Nephron (organoid): ENCODE data around the gene ITGB7.
"Not testable (repeated sequence)": the region's sequence is repeated elsewhere in the genome, so short reads cannot be mapped to it uniquely, and the experiment has no call there.

Experiments used
- H3K27ac Mint-ChIP-seq, 3 experiments: 2 replicates each; pipeline ENCODE4 v1.8.0; 2020; ENCODE audit warnings: mixed read lengths in 3 of 3, mild to moderate bottlenecking in 2 of 3, moderate library complexity in 1 of 3
- H3K27me3 Mint-ChIP-seq: 2 replicates; pipeline ENCODE4 v1.8.0; 2021; ENCODE audit warnings: low read depth, mild to moderate bottlenecking, moderate library complexity, mixed read lengths
- H3K36me3 Mint-ChIP-seq: 2 replicates; pipeline ENCODE4 v1.8.0; 2020; ENCODE audit warnings: low read depth, mixed read lengths
- H3K4me1 Mint-ChIP-seq: 2 replicates; pipeline ENCODE4 v1.8.0; 2020; ENCODE audit warnings: mixed read lengths
- H3K4me3 Mint-ChIP-seq, 3 experiments: 2 replicates each; pipeline ENCODE4 v1.8.0; 2020; ENCODE audit warnings: mild to moderate bottlenecking in 3 of 3, mixed read lengths in 3 of 3, moderate library complexity in 2 of 3
- H3K9me3 Mint-ChIP-seq: 2 replicates; pipeline ENCODE4 v1.8.0; 2020; ENCODE audit warnings: mixed read lengths
- TF ChIP-seq, protein P1 (sequence below), 3 experiments: fragments of 200-600 bp; sonication (generic); IDR thresholded peaks; one replicate each; pipeline ENCODE4 v1.5.0; 2021; ENCODE audit warnings: antibody characterized with exemption in 3 of 3; ENCODE audit not compliant: unreplicated experiment in 3 of 3

Gene ITGB7

DNA sequence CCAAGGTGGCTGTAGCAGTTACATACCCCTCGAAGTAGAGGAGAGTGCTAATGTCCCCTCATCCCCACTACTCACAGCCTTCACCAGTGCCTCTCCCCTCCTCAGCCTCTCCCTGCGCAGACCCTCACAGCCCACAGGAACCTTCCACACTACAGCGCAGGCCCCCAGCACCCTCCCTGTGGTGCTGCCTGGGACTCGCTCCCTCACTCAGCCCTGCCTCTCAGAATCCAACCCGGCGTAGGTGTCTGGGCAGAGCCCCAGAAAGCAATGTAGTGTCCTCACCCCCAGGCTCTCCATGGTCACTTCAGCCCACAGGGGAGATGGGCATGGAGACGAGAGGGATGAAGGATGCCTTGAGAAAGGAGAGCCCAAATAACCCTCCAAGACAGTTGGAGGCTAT is 37.4 kb downstream of the ITGB7 start:
- Mint-ChIP-seq H3K27ac (no peak overlapping the region), H3K36me3 (peaks cover 31% of the 10 kb centered on the region), H3K4me3 (no peak overlapping the region), H3K27me3 (no peaks in the 10 kb centered on the region), H3K9me3 (no peaks in the 10 kb centered on the region), H3K4me1 (peaks cover 27% of the 10 kb centered on the region)
- TF ChIP-seq, protein P1, sequence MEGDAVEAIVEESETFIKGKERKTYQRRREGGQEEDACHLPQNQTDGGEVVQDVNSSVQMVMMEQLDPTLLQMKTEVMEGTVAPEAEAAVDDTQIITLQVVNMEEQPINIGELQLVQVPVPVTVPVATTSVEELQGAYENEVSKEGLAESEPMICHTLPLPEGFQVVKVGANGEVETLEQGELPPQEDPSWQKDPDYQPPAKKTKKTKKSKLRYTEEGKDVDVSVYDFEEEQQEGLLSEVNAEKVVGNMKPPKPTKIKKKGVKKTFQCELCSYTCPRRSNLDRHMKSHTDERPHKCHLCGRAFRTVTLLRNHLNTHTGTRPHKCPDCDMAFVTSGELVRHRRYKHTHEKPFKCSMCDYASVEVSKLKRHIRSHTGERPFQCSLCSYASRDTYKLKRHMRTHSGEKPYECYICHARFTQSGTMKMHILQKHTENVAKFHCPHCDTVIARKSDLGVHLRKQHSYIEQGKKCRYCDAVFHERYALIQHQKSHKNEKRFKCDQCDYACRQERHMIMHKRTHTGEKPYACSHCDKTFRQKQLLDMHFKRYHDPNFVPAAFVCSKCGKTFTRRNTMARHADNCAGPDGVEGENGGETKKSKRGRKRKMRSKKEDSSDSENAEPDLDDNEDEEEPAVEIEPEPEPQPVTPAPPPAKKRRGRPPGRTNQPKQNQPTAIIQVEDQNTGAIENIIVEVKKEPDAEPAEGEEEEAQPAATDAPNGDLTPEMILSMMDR (IDR thresholded peaks at IDR 0.05; ENCODE audit: unreplicated experiment in 3 of 3): no peak

DNA sequence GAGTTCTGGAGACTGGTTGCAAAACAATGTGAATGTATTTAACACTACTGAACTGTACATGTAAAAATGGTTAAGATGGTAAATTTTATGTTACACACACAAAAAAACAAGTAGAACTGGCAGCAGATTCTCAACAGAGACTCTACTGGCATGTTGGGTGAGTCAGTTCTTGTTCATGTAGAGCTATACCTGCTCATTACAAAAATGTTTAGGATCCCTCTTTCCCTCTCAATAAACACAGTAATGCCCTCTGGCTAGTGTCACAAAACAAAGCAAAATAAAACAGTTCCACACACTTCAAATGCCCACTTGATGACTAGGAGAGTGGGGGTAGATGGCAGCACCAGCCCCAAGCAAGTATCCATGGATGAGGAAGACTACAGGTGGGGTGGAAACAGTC is 40.2 kb downstream of the ITGB7 start:
- TF ChIP-seq, protein P1 (IDR thresholded peaks at IDR 0.05; ENCODE audit: unreplicated experiment in 3 of 3): no peak
- Mint-ChIP-seq H3K4me3 (no peak overlapping the region), H3K27ac (no peak overlapping the region), H3K27me3 (no peaks in the 10 kb centered on the region), H3K9me3 (no peaks in the 10 kb centered on the region), H3K4me1 (peaks cover 17% of the 10 kb centered on the region), H3K36me3 (peaks cover 39% of the 10 kb centered on the region)

DNA sequence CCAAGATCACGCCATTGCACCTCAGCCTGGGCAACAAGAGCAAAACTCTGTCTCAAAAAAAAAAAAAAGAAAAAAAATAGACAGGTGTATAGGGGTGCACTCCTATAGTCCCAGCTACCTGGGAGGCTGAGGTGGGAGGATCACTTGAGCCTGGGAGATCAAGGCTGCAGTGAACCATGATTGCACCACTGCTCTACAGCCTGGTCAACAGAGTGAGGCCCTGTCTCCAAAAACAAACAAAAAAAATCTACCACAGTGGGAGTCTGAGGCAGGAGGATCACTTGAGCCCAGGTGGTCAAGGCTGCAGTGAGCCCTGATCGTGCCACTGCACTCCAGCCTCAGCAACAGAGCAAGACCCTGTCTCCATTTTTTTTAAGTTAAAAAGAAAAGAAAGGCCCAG is 44.0 kb downstream of the ITGB7 start:
- not testable (repeated sequence) for H3K4me3 Mint-ChIP-seq, H3K4me1 Mint-ChIP-seq, H3K27ac Mint-ChIP-seq, H3K27me3 Mint-ChIP-seq, H3K9me3 Mint-ChIP-seq
- H3K36me3 Mint-ChIP-seq: peaks cover 39% of the 10 kb centered on the region

DNA sequence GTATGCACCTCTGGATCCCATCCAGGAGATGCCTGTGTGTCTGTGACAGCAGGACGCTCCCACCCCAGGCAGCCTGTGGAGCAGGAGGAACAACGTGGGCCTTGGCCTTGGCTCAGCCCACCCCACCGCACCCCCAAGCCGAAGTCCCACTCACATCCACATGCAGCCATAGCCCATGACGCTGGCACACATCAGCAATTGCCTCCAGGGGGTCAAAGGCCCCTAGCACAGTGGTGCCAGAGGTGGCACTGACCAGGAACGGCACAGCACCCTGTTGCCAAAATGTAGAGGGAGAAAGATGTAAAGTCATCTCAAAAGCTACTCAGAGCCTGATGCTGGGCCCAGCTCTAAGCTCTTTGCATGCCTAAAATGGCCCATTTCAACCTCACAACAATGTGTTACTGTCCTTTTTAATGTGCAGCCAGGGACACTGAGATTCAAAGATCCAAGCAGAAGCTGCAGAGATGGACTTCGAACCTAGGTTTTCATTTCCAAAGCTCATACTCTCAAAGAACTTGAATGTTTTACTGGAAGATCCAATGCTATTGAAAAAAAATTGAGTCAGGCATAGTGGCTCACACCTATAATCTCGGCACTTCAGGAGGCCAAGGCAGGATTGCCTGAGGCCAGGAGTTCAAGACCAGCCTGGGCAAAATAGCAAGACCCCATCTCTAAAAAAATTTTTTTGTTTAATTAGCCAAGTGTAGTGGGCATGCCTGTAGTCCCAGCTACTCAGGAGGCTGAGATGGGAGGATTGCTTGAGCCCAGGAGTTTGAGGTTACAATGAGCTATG is 45.7 kb downstream of the ITGB7 start:
- Mint-ChIP-seq H3K4me1 (no peaks in the 10 kb centered on the region), H3K27me3 (no peaks in the 10 kb centered on the region), H3K27ac (no peak overlapping the region), H3K36me3 (peaks cover 28% of the 10 kb centered on the region), H3K9me3 (no peaks in the 10 kb centered on the region), H3K4me3 (no peak overlapping the region)
- TF ChIP-seq, protein P1 (IDR thresholded peaks at IDR 0.05; ENCODE audit: unreplicated experiment in 3 of 3): no peak

DNA sequence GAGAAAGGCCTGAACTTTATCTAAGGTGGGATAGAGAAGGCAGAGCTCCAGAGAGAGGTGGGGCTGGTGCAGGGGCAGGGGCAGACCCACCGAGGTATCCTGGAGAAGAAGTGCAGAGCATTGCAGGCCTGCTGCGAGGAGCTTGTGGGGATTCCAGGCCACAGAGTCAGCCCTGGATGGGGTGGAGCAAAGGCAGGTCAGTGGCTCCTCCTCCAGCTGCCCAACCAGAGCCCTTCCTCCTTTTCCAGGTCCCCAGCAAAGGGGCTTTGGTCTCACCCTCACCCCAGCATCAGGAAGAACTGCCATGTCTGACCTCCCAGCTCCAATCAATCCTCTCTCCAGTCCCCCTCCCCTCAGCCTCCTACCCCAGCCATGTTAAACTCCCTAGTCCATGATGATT is 46.4 kb downstream of the ITGB7 start:
- Mint-ChIP-seq H3K9me3 (no peaks in the 10 kb centered on the region), H3K27ac (no peak overlapping the region), H3K36me3 (peaks cover 22% of the 10 kb centered on the region), H3K27me3 (no peaks in the 10 kb centered on the region), H3K4me3 (no peak overlapping the region), H3K4me1 (no peaks in the 10 kb centered on the region)
- TF ChIP-seq, protein P1 (IDR thresholded peaks at IDR 0.05; ENCODE audit: unreplicated experiment in 3 of 3): no peak

DNA sequence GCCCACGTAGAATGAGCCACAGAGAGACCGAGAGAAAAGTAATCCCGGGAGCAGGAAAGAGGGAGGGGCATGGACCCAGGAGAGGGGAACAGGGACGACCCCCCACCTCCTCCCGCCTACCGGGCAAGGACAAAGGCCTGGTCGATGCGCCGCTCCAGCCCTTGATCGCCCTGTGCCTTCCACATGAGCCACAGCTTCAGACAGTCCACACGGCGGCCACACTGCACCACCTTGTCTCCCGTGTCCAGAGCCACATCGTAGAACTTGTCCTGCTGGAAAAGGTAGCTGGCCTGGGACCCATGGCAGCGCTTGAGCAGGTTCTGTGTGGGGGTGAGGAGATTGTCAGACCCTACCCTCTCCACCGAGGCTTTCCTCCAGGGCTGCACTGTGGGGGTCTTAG is 47.1 kb downstream of the ITGB7 start:
- no peak overlapping the region for H3K4me3 Mint-ChIP-seq
- H3K9me3 Mint-ChIP-seq: no peaks in the 10 kb centered on the region
- peaks cover 20% of the 10 kb centered on the region for H3K36me3 Mint-ChIP-seq
- no peak overlapping the region for H3K27ac Mint-ChIP-seq
- H3K27me3 Mint-ChIP-seq: no peaks in the 10 kb centered on the region
- TF ChIP-seq, protein P1 (IDR thresholded peaks at IDR 0.05; ENCODE audit: unreplicated experiment in 3 of 3): no peak
- H3K4me1 Mint-ChIP-seq: no peaks in the 10 kb centered on the region
